Measurements from ENCODE around the gene NXPH1.

DNA sequence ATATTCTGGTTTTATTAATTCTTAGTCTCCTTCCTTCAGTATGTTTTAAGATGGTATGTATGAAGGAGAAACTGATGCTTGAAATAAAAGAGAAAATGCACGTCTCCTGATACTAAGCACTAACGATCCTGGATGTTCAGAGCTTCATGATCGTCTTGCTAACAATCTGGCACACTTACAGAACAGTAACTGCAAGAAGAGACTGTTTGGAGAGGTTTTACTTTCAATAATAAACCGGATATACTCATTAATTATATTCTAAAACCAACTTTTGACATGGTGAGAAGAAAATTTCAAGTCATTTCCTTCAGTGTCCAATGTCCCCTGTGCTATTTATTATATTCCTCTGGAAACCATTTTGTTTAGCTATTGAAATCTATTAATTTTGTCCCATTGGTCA is 251.0 kb downstream of the NXPH1 start:
- TF ChIP-seq, protein P1, sequence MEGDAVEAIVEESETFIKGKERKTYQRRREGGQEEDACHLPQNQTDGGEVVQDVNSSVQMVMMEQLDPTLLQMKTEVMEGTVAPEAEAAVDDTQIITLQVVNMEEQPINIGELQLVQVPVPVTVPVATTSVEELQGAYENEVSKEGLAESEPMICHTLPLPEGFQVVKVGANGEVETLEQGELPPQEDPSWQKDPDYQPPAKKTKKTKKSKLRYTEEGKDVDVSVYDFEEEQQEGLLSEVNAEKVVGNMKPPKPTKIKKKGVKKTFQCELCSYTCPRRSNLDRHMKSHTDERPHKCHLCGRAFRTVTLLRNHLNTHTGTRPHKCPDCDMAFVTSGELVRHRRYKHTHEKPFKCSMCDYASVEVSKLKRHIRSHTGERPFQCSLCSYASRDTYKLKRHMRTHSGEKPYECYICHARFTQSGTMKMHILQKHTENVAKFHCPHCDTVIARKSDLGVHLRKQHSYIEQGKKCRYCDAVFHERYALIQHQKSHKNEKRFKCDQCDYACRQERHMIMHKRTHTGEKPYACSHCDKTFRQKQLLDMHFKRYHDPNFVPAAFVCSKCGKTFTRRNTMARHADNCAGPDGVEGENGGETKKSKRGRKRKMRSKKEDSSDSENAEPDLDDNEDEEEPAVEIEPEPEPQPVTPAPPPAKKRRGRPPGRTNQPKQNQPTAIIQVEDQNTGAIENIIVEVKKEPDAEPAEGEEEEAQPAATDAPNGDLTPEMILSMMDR (IDR thresholded peaks at IDR 0.05), result no peak
- TF ChIP-seq POLR2AphosphoS5 (IDR thresholded peaks at IDR 0.05) (no peak), POLR2A (IDR thresholded peaks at IDR 0.05) (no peak)

Measured in sigmoid colon (tissue), 4 donors.